HG03045 (cell line): Measurements from ENCODE around the gene SFTPA1.
"Not testable (repeated sequence)": the region's sequence is repeated elsewhere in the genome, so short reads cannot be mapped to it uniquely, and the experiment has no call there.

Experiments
- ATAC-seq: cut with Tn5 transposase; IDR thresholded peaks from one replicate; pipeline ENCODE4 v1.9.1; 2021; ENCODE audit warnings: mild to moderate bottlenecking, moderate library complexity; ENCODE audit not compliant: unreplicated experiment

Gene SFTPA1

DNA sequence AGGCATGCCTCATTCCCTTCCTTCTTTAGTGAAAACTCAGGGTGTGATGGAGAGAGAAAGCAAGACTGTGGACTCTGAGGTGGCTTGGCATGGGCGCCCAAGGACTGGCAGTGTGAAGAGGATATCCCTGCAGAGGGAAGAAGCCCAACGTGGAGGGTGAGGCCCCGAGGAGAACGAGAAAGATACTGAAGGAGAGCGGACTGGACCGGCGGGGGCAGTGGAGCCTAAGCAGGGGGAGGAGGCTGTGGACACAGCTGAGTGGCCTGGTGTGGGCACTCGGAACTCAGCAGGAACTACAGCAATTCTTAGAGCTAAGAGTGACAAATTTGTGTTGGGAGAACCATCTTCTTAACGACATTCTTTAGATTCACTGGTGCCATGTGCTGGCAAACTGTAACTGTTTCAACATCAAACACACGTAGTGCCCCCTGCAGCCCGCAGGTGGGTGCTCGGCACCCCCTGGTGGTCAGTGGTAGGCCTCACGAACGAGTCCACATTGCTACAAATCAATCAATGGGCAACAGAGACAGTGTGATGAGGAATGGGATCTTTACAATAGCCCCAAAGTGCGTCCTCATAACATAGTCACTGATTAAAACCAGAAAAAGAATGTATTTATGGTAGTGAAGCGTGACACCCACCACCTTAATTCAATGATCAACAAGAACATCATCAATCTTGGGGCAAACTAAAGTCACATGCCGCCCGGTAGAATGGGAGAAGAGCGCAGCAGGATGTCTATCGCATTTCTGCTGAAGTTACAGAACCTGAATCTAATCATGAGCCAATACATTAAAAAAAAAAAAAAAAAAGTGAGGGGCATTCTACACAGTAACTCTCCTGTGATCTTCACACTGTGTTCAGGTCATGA lies 2.0 kb upstream of the SFTPA1 start:
- ATAC-seq, result no peak

DNA sequence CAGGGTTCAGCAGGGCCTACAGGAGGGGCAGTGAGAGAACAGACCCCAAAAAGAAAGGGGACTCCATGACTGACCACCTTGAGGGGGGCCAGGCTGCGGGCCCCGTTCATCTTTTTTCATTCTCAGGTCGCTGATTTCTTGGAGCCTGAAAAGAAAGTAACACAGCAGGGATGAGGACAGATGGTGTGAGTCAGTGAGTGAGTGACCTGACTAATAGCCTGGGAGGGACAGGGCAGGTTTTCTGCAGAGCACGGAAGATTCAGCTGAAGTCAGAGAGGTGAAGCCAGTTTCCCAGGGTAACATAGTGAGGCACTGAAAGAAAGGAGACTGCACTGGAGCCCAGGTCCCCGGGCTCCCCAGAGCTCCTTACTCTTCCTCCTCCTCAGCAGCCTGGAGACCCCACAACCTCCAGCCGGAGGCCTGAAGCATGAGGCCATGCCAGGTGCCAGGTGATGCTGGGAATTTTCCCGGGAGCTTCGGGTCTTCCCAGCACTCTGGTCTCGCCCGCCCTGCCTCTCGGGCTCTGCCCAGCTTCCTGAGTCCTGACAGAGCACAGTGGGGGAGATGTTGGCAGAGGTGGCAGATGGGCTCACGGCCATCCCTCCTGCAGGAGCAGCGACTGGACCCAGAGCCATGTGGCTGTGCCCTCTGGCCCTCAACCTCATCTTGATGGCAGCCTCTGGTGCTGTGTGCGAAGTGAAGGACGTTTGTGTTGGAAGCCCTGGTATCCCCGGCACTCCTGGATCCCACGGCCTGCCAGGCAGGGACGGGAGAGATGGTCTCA lies 646 bp downstream of the SFTPA1 start:
- not testable (repeated sequence) for ATAC-seq

DNA sequence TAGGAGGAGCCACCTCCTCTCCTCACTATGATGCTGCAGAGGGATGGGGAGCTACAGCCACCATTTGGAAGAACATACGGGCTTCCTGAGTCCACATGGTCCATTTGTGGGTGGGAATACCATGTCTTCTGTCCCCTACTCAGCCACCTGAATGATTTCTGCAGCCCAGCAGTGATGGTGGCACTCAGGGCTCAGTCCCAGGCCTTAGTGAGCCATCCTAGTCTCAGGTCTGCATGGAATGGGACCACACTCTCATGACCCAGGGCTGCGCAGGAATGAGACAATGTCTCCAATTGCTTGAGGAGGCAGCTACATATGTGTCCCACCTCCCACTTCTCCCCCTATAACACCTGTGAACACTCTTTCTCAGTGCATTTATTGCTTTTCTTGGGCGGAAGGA lies 4.8 kb downstream of the SFTPA1 start:
- no peak for ATAC-seq

DNA sequence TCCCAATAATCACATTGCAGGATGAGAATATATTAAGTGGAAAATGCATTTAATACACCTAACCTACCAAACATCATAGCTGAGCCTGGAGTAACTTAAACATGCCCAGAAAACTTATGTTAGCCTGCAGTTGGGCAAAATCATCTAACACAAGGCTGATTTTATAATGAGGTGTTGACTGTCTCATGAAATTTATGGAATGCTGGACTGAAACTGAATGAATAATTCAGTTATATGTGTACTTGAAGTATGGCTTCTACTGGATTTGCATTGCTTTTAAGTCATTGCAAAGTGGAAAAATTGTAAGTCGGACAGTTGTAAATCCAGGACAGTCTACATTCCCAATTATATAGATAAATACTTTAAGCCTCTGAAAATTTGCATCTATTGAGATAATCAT lies 5.4 kb downstream of the SFTPA1 start:
- ATAC-seq, result no peak

DNA sequence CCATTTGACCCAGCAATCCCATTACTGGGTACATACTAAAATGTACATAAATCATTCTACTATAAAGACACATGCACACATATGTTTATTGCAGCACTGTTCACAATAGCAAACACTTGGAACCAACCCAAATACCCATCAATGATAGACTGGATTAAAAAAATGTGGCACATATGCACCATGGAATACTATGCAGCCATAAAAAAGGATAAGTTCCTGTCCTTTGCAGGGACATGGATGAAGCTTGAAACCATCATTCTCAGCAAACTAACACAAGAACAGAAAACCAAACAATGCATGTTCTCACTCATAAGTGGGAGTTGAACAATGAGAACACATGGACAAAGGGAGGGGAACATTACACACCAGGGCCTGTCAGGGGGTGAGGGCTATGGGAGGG lies 12.9 kb downstream of the SFTPA1 start:
- ATAC-seq, result not testable (repeated sequence)

DNA sequence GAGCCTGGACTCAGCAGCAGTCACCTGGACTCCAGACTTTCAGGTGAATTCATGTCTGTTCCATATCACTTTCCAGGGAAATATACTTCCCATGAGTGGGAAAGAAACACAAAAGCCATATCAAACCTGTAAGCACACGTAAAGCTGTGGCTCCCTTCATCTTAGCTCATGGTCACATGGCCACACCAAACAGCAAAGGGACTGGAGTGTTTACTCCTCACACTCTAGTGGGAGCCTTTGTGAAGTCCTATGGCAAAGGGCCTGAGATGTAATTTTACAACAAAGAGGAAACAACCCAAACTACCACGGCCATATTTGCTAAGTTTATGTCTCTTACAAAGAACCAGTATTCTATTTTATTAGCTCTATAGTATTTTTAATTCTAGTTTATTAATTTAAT lies 16.3 kb downstream of the SFTPA1 start:
- ATAC-seq, result no peak

GRCh38 chr10:79628083-79628482 lies 17.3 kb downstream of the SFTPA1 start:
- ATAC-seq, result no peak

DNA sequence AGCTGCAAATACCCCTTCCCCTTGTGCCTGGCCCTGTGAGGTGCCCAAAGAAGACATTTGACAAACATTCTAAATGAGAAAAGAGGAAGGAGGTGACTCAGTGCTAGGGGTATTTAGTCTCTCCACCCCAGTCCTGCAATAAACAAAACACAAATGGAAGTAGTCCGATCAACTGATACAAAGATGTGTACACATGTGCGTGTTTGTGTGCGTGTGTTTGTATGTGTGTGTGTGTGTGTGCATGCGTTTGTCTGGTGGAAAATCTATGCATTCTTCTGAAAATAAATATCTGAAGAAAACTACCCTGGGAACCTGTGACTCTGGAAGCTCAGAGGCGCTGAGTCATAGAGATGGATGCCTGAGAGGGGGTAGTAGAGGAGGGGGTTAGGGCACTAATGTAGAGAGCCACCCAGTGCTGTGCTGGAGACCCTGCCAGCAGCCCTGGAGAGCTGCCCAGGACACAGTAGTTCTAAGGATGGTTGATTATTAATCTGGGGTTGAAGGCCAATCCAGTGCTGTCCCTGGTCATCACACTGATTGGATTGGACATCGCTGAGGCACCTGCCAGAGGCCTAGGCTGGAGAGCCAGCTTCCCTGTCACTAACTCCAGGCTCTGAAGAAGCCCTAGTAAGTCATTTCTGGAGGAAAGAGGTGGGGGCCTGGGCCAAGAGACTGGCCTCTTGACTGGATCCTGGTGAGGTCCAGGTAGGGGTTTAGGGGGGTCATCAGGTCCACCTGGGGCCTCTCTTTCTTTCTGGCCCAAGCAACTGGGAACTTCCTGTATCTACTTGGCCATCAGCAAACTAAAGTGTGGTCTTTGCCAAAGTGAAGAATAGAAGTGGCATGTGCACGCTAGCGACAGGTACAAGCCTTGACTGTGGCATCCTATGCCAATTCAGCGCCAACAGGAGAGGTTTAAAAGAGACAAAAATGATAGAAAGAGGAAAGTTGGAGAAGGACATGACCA lies 18.5 kb downstream of the SFTPA1 start:
- ATAC-seq, result no peak

GRCh38 chr10:79629955-79630327 lies 19.2 kb downstream of the SFTPA1 start:
- ATAC-seq, result no peak

GRCh38 chr10:79636654-79637199 lies 26.0 kb downstream of the SFTPA1 start:
- ATAC-seq, result not testable (repeated sequence)

DNA sequence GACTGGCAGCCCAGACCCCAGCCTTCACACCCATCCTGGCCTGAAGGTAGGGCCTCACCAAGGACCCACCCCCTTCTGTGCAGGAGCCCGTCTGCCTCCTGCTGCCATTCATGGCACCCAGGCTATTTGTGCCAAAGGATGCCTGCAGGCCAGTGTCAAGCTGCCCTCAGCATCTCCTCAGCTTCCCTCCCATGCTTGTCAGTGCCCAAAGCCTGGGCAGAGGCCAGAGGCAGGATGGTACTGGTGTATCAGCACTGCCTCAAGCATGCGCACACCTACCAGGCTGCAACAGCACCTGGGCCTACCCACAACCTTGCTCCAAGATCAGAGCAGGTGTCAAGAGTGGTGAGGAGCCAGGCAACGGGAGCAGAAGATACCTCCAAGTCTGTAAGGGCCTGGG lies 27.6 kb downstream of the SFTPA1 start:
- no peak for ATAC-seq

GRCh38 chr10:79652695-79653094 lies 42.0 kb downstream of the SFTPA1 start:
- ATAC-seq, result not testable (repeated sequence)

DNA sequence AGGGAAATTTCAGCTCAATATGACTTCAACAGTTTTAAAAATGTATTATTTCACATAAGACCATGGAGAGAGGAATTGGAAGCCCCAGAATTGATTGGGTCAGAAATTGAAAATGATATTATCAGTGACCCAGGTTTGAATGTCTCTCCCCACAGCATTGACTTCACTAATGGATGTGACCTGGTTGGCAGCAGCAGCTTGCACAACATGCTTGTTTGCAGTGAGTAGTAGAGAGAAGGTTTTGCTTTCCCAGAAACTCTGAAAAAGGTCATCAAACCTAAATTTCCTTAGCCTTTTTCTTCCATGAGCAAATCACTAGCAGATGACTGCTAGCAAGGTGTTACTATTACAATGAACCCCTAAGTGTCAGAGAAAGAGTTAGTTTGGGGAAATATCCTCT lies 52.5 kb downstream of the SFTPA1 start:
- ATAC-seq, result not testable (repeated sequence)

DNA sequence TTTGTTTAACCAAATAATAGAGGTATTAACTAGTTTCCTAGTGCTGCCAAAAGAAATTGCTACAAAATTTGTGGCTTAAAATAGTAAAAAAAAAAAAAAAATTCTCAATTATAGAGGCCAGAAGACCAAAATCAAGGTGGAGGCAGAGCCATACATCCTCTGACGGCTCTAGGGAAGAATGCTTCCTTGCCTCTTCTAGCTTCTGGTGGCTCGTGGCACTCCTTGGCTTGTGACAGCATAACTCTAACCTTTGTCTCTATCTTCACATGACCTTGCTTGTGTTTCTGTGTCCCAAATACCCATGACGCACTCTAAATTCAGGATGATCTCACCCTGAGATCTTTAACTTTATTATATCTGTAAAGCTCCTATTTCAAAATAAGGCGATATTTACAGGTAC lies 53.9 kb downstream of the SFTPA1 start:
- ATAC-seq, result not testable (repeated sequence)
